Psoas muscle (tissue), 8 donors: Measurements from ENCODE around the gene CD248. TPM values are rescaled to one million over a fixed set of nuclear protein-coding genes. Genes with fewer than 3 reads are reported as not detected.
A peak's percentile ranks its signal among the peaks of the same experiment; 100 is the strongest.

Experiments used
- ATAC-seq, 4 donors: fragments of 200-7000 bp; cut with Tn5 transposase; one replicate each; pipeline ENCODE4 v1.9.1; 2020; ENCODE audit warnings: moderate library complexity in 3 of 4, mild to moderate bottlenecking in 2 of 4
- DNase-seq, 2 donors: peaks; one replicate each; pipeline ENCODE4 v3.0.0-alpha.2; 2020
- H3K27ac ChIP-seq: fragments of 200-600 bp; one replicate; pipeline ENCODE4 v1.8.0; 2022
- H3K27me3 ChIP-seq, 3 donors: fragments of 200-600 bp in 1 of 3; one replicate each; pipeline versions ENCODE4 v1.6.1 to v1.8.0; 2013 to 2022; ENCODE audit warnings: low read length in 2 of 3, mild to moderate bottlenecking in 2 of 3, moderate library complexity in 1 of 3; ENCODE audit not compliant: insufficient read depth in 3 of 3
- H3K36me3 ChIP-seq, 2 donors: fragments of 200-600 bp in 1 of 2; one replicate each; pipeline versions ENCODE4 v1.6.1 to v1.8.0; 2013 to 2022; ENCODE audit warnings: low read depth in 1 of 2, mild to moderate bottlenecking in 1 of 2, moderate library complexity in 1 of 2; ENCODE audit not compliant: insufficient read depth in 1 of 2
- H3K4me1 ChIP-seq: fragments of 200-600 bp; one replicate; pipeline ENCODE4 v1.8.0; 2022
- H3K4me3 ChIP-seq: fragments of 200-600 bp; one replicate; pipeline ENCODE4 v1.8.0; 2022; ENCODE audit warnings: mild to moderate bottlenecking
- H3K9me3 ChIP-seq: fragments of 200-600 bp; one replicate; pipeline ENCODE4 v1.8.0; 2022
- WGBS, 3 donors: extraction: QIAGEN DNeasy Blood & Tissue Kit; methylation state at CpG; one replicate each; pipeline versions ENCODE4 v1.1.6 to v1.1.7; 2013; 5-methylcytosine and 5-hydroxymethylcytosine counted together
- intact Hi-C, 2 donors: fragments of 100-400 bp; cut with DNase I; formaldehyde crosslinking; loops; one replicate each; pipeline versions ENCODE4 v1.11.0 to v1.14.2; 2022
- polyA plus RNA-seq, 3 donors: library from polyadenylated mRNA; stranded (reverse); fragments of 200-250 nt; gene quantifications; one replicate each; pipeline ENCODE4 v1.2.3, GENCODE V29; 2013
- total RNA-seq, 4 donors: library from RNA; stranded (reverse); fragmentation: NEBNext Ultra II Directional in 2 of 4; extraction: Animal tissue kit (Norgen Biotek cat#: 25700) in 2 of 4; gene quantifications; one replicate each; pipeline versions ENCODE4 v1.2.1 to v1.2.4, GENCODE V29; 2021 to 2023
- TF ChIP-seq, protein P1 (sequence below): fragments of 200-600 bp; IDR thresholded peaks from one replicate; pipeline ENCODE4 v1.8.0; 2022; ENCODE audit warnings: antibody characterized with exemption
- donor health status: healthy with polysubstance abuse.
- donor health status: DM: no; HTN: no; CAD: no; lungs with moderate emphysema.
- donor health status: Bipolar disorder and iron deficiency.
- donor health status: healthy.
- donor health status: DM: yes; HTN: yes; CAD: no.
- donor health status: DM: no; HTN: no; CAD: no.
- donor health status: DM: no; HTN: no; CAD: no.
- donor health status: DM: yes; HTN: yes; CAD: no.

CD248 gene
- total and polyA plus RNA-seq, 7 donors, result 2.9 to 10.7 (median 8.8) TPM

DNA sequence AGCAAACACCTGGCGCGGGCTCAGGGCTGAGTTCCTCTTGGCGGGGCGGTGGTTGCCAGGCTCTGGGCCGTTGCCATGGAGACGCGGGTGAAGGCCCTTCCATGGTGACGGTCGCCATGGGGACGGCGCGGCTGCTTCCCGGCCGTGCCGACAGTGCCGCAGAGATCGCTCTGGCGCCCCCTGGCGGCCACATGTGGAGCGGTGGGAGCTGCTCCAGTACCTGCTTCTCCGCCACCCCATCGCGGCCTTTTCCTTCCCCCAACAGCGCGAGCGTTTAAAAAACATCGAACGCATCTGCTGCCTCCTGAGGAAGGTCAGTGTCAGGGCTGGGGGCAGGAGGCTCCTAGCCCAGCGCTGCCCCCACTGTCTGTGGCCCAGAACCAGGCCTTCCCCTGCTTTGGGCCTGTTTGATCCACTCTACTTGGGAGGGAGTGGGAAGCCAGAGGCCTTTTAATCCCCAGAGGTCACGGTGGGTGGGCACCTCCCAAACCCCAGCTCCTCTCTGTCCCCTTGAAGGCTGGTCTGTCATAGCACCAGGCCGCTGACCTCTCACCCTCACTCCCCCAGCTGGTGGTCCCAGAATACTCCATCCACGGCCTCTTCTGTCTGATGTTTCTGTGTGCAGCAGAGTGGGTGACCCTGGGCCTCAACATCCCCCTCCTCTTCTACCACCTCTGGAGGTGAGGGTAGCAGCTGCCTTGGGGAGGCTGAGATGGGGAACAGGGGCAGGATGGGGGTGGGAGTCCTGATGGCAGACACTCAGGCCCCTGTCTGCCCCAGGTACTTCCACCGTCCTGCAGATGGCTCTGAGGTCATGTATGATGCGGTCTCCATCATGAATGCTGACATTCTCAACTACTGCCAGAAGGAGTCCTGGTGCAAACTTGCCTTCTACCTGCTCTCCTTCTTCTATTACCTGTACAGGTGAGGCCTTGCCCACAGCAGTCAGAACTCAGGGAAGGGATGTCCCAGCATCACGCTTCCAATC, 34.1 kb downstream of the CD248 start:
- H3K9me3 ChIP-seq, result no peaks in the 10 kb centered on the region
- 14 to 18% (median 14%) methylated on average over 26 to 35 of the region's 35 CpGs for WGBS, 3 donors
- TF ChIP-seq, protein P1, sequence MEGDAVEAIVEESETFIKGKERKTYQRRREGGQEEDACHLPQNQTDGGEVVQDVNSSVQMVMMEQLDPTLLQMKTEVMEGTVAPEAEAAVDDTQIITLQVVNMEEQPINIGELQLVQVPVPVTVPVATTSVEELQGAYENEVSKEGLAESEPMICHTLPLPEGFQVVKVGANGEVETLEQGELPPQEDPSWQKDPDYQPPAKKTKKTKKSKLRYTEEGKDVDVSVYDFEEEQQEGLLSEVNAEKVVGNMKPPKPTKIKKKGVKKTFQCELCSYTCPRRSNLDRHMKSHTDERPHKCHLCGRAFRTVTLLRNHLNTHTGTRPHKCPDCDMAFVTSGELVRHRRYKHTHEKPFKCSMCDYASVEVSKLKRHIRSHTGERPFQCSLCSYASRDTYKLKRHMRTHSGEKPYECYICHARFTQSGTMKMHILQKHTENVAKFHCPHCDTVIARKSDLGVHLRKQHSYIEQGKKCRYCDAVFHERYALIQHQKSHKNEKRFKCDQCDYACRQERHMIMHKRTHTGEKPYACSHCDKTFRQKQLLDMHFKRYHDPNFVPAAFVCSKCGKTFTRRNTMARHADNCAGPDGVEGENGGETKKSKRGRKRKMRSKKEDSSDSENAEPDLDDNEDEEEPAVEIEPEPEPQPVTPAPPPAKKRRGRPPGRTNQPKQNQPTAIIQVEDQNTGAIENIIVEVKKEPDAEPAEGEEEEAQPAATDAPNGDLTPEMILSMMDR, result peak; percentile 99
- H3K4me3 ChIP-seq, result no peak overlapping the region
- ATAC-seq (peak; percentile 87 to 94 (median 88)), DNase-seq (peak; percentile 98 to 99)
- intact Hi-C loops, result loop anchor here in 1 of 2 donors (1.0 kb wide), 1 partner anchor 60 kb away; no protein-coding TSS in a partner anchor
- H3K36me3 ChIP-seq, result peaks cover 6 to 31% of the 10 kb centered on the region in 2 donors
- peaks cover 8% of the 10 kb centered on the region for H3K4me1 ChIP-seq
- H3K27me3 ChIP-seq, result peaks cover 0 to 7% (median 0%) of the 10 kb centered on the region in 3 donors
- no peak overlapping the region for H3K27ac ChIP-seq

DNA sequence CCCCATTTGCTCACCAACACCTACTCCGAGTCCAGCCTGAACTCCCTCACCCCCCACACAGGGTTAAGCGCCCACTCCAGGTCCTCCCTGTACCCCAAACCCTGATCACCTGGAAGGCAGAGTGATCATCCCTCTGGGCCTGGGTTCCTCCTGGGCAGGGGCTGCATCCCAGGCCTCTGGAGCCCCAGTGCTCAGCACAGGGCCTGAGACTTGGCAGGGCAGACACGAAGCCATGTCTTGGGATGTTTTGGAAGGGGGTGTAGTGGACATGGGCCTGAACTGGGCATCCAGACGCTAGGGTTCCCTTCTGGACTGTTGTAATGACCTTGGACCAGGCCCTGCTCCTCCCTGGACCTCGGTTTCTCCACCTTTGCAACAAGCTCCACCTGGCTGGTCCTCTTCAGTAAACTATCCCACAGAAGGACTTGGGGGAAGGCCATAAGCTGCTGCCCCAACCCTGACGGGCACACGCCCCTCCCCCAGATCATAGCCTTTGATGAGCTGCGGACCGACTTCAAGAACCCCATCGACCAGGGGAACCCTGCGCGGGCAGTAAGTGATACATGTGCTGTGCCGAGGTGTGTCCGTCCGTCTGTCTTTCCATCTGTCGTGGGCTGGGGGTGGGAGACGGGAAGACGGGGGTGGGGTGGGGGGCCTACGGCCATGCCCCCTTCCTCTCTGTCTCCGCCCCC, 34.9 kb downstream of the CD248 start:
- peaks cover 9% of the 10 kb centered on the region for H3K4me1 ChIP-seq
- H3K9me3 ChIP-seq, result no peaks in the 10 kb centered on the region
- intact Hi-C loops, result loop anchor here in 1 of 2 donors (1.0 kb wide), 1 partner anchor 60 kb away; no protein-coding TSS in a partner anchor
- H3K27me3 ChIP-seq, result peaks cover 0 to 7% (median 0%) of the 10 kb centered on the region in 3 donors
- ATAC-seq (peak in 3 of 4 donors; percentile 1 to 4 (median 3)), DNase-seq (no peak)
- WGBS, 3 donors, result 29 to 36% (median 32%) methylated on average over 20 of the region's 20 CpGs
- peaks cover 6 to 30% of the 10 kb centered on the region in 2 donors for H3K36me3 ChIP-seq
- TF ChIP-seq, protein P1, result no peak
- H3K27ac ChIP-seq, result no peak overlapping the region
- H3K4me3 ChIP-seq, result no peak overlapping the region

DNA sequence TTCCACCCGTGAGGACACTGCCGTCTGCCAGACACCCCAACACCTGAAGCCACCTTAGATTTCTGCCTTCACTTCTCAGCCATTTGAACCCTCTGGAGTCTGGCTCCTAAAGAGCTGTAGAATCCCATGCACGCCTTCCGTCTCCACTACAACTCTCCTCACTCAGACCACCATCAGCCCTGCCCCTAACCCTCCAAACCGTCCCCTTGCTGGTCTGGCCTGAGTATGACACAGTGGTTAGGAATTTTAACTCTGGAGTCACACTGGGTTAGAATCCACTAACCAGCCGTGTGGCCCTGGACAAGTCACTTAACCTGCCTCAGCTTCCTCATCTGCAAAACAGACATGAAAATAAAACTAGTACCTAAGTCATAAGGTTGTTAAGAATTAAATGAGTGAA, 35.8 kb downstream of the CD248 start:
- H3K4me3 ChIP-seq, result no peak overlapping the region
- intact Hi-C loops, result no loop called here
- WGBS, 3 donors, result 68 to 84% (median 77%) methylated on average over 6 of the region's 6 CpGs
- no peak overlapping the region for H3K27ac ChIP-seq
- peaks cover 0 to 7% (median 0%) of the 10 kb centered on the region in 3 donors for H3K27me3 ChIP-seq
- DNase-seq (no peak), ATAC-seq (no peak)
- H3K36me3 ChIP-seq, result peaks cover 9 to 30% of the 10 kb centered on the region in 2 donors
- no peaks in the 10 kb centered on the region for H3K9me3 ChIP-seq
- TF ChIP-seq, protein P1, result no peak
- H3K4me1 ChIP-seq, result peaks cover 9% of the 10 kb centered on the region

DNA sequence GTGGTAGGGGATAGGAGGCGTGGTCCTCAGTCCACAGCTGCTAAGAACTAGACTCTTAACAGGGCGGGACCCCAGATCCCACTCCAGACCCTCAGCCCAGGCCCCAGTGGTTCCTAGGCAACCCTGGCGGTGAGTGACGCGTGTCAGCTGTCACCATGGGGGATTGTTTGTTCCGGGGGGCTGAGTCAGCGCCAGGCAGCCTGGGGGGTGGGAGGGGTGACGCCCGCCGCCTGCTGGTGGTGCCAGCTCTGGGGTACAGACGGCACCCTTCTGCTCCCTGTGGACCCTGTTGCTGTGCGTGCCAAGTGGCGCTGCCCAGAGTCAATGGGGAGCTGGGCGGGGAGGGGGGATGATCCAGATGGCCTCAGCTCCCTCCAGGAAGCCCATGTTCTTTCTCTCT, 36.4 kb downstream of the CD248 start:
- no peaks in the 10 kb centered on the region for H3K9me3 ChIP-seq
- WGBS, 3 donors, result 53 to 76% (median 62%) methylated on average over 14 of the region's 14 CpGs
- TF ChIP-seq, protein P1, result no peak
- ATAC-seq (no peak), DNase-seq (no peak)
- peaks cover 0 to 7% (median 0%) of the 10 kb centered on the region in 3 donors for H3K27me3 ChIP-seq
- no peak overlapping the region for H3K4me3 ChIP-seq
- H3K27ac ChIP-seq, result no peak overlapping the region
- peaks cover 9% of the 10 kb centered on the region for H3K4me1 ChIP-seq
- peaks cover 9 to 30% of the 10 kb centered on the region in 2 donors for H3K36me3 ChIP-seq
- intact Hi-C loops, result no loop called here
